Activated effector memory CD4-positive, alpha-beta T cell treated with Interleukin-2 at 50 U/mL for 16 hours (primary cell): ENCODE results near the gene APBA2.

Experiments used
- DNase-seq: peaks from one replicate; pipeline ENCODE4 v3.0.0-alpha.2; 2020

Gene APBA2

GRCh38 chr15:28942046-28942445 lies 56.3 kb downstream of the APBA2 start:
- DNase-seq: peak; percentile 19

- DNase-seq: no peak
These were observed 56.8 kb downstream of the APBA2 start for GRCh38 chr15:28942571-28942970.

- DNase-seq: no peak
These were observed 57.4 kb downstream of the APBA2 start for GRCh38 chr15:28943146-28943545.

- no peak for DNase-seq
These were observed 57.9 kb downstream of the APBA2 start for GRCh38 chr15:28943611-28944230.

- no peak for DNase-seq
These were observed 58.5 kb downstream of the APBA2 start for GRCh38 chr15:28944286-28944685.

GRCh38 chr15:28944696-28945300 lies 59.0 kb downstream of the APBA2 start:
- DNase-seq: no peak

GRCh38 chr15:28945626-28946230 lies 60.0 kb downstream of the APBA2 start:
- no peak for DNase-seq

GRCh38 chr15:28946803-28947202 lies 61.0 kb downstream of the APBA2 start:
- no peak for DNase-seq

- no peak for DNase-seq
These were observed 61.5 kb downstream of the APBA2 start for GRCh38 chr15:28947221-28947674.

- DNase-seq: no peak
These were observed 62.3 kb downstream of the APBA2 start for GRCh38 chr15:28948036-28948435.

- DNase-seq: no peak
These were observed 65.1 kb downstream of the APBA2 start for GRCh38 chr15:28950916-28951315.

GRCh38 chr15:28952666-28953491 lies 67.1 kb downstream of the APBA2 start:
- DNase-seq: no peak

- no peak for DNase-seq
These were observed 67.9 kb downstream of the APBA2 start for GRCh38 chr15:28953573-28954195.

- no peak for DNase-seq
These were observed 68.8 kb downstream of the APBA2 start for GRCh38 chr15:28954466-28955159.

- DNase-seq: no peak
These were observed 69.6 kb downstream of the APBA2 start for GRCh38 chr15:28955160-28955992.

GRCh38 chr15:28955993-28956421 lies 70.2 kb downstream of the APBA2 start:
- DNase-seq: no peak

GRCh38 chr15:28956491-28956890 lies 70.7 kb downstream of the APBA2 start:
- no peak for DNase-seq

- DNase-seq: no peak
These were observed 72.1 kb downstream of the APBA2 start for GRCh38 chr15:28957606-28958498.

GRCh38 chr15:28959326-28959725 lies 73.6 kb downstream of the APBA2 start:
- no peak for DNase-seq

- DNase-seq: no peak
These were observed 75.2 kb downstream of the APBA2 start for GRCh38 chr15:28960979-28961378.
